HEK293 (cell line): Measurements from ENCODE around the gene INSRR.

ENCODE experiments used
- CTCF ChIA-PET: fragments of 350-600 bp; formaldehyde crosslinking; extraction: SDS; loops from one replicate; lab custom pipeline; 2021; ENCODE audit warnings: antibody characterized with exemption; lab: Yijun Ruan, JAX
- POLR2A ChIA-PET: fragments of 300-600 bp; formaldehyde crosslinking; extraction: SDS; loops from one replicate; lab custom pipeline; 2020; ENCODE audit warnings: antibody characterized with exemption, inconsistent platforms; lab: Yijun Ruan, JAX
- H3K27ac ChIP-seq: fragments of 200-500 bp; sonication (Bioruptor generic); 2 replicates; pipeline ENCODE4 v1.5.1; 2014; ENCODE audit warnings: low read depth, low read length, control low read depth, inconsistent platforms; ENCODE audit errors: extremely low read depth
- H3K36me3 ChIP-seq, 2 experiments: fragments of 200-500 bp in 1 of 2; sonication (Bioruptor generic) in 1 of 2; 1 replicate in 1 of 2; 2 replicates in 1 of 2; pipeline ENCODE4 v1.5.1; 2014 to 2017; ENCODE audit warnings: inconsistent platforms in 2 of 2, low read length in 2 of 2; ENCODE audit not compliant: control insufficient read depth in 2 of 2, insufficient read depth in 1 of 2
- H3K4me1 ChIP-seq: fragments of 200-500 bp; sonication (Bioruptor generic); 2 replicates; pipeline ENCODE4 v1.5.1; 2014; ENCODE audit warnings: mild to moderate bottlenecking, low read length, inconsistent platforms; ENCODE audit not compliant: control insufficient read depth, insufficient read depth
- H3K4me3 ChIP-seq: 2 replicates; pipeline ENCODE4 v1.5.1; 2011; ENCODE audit warnings: low read depth, mild to moderate bottlenecking, control low read depth, low read length, moderate library complexity
- H3K9me3 ChIP-seq: fragments of 200-500 bp; sonication (Bioruptor generic); 2 replicates; pipeline ENCODE4 v1.5.1; 2014; ENCODE audit warnings: low read depth, low read length, inconsistent platforms; ENCODE audit not compliant: control insufficient read depth, insufficient read depth
- GLI4 ChIP-seq: fragments of 450-650 bp; formaldehyde crosslinking; IDR thresholded peaks from 2 replicates; pipeline ENCODE4 v1.5.1; 2016; ENCODE audit warnings: missing biosample characterization, missing genetic modification characterization
- KLF16 ChIP-seq: fragments of 450-650 bp; formaldehyde crosslinking; IDR thresholded peaks from 2 replicates; pipeline ENCODE4 v1.5.1; 2017; ENCODE audit warnings: missing biosample characterization, missing genetic modification characterization
- SP7 ChIP-seq: fragments of 450-650 bp; formaldehyde crosslinking; IDR thresholded peaks from 2 replicates; pipeline ENCODE4 v1.5.1; 2016; ENCODE audit warnings: missing biosample characterization, missing genetic modification characterization
- ZBTB48 ChIP-seq: fragments of 450-650 bp; formaldehyde crosslinking; IDR thresholded peaks from 2 replicates; pipeline ENCODE4 v1.5.1; 2016; ENCODE audit warnings: missing biosample characterization, missing genetic modification characterization
- ZBTB8A ChIP-seq: fragments of 450-650 bp; formaldehyde crosslinking; IDR thresholded peaks from 2 replicates; pipeline ENCODE4 v1.5.1; 2016; ENCODE audit warnings: missing biosample characterization, missing genetic modification characterization
- ZIC2 ChIP-seq: fragments of 450-650 bp; formaldehyde crosslinking; IDR thresholded peaks from 2 replicates; pipeline ENCODE4 v1.5.1; 2016; ENCODE audit warnings: missing biosample characterization, missing genetic modification characterization
- ZNF2 ChIP-seq: fragments of 450-650 bp; formaldehyde crosslinking; IDR thresholded peaks from 2 replicates; pipeline ENCODE4 v1.5.1; 2016; ENCODE audit warnings: missing biosample characterization, missing genetic modification characterization
- ZNF239 ChIP-seq: fragments of 450-650 bp; formaldehyde crosslinking; IDR thresholded peaks from 2 replicates; pipeline ENCODE4 v1.5.1; 2016; ENCODE audit warnings: missing biosample characterization, missing genetic modification characterization
- ZNF274 ChIP-seq, 2 experiments: fragments of 200-500 bp in 1 of 2; fragments of 450-650 bp in 1 of 2; sonication (Bioruptor generic) in 1 of 2; formaldehyde crosslinking in 1 of 2; IDR thresholded peaks; 2 replicates each; pipeline versions ENCODE4 v1.5.1 to v1.6.1; 2014 to 2016; ENCODE audit warnings: borderline replicate concordance in 1 of 2, inconsistent platforms in 1 of 2, low read length in 1 of 2, missing biosample characterization in 1 of 2, missing genetic modification characterization in 1 of 2
- ZNF391 ChIP-seq: fragments of 450-650 bp; formaldehyde crosslinking; IDR thresholded peaks from 2 replicates; pipeline ENCODE4 v1.5.1; 2016; ENCODE audit warnings: low read depth, missing biosample characterization, missing genetic modification characterization, borderline replicate concordance
- ZNF433 ChIP-seq: fragments of 450-650 bp; formaldehyde crosslinking; IDR thresholded peaks from 2 replicates; pipeline ENCODE4 v1.5.1; 2016; ENCODE audit warnings: missing biosample characterization, missing genetic modification characterization, low read depth
- ZNF529 ChIP-seq: fragments of 450-650 bp; formaldehyde crosslinking; IDR thresholded peaks from 2 replicates; pipeline ENCODE4 v1.5.1; 2017; ENCODE audit warnings: missing genetic modification characterization, missing biosample characterization; ENCODE audit not compliant: insufficient replicate concordance
- ZNF549 ChIP-seq: fragments of 450-650 bp; IDR thresholded peaks from 2 replicates; pipeline ENCODE4 v1.5.1; 2018; ENCODE audit warnings: missing biosample characterization, missing genetic modification characterization, mild to moderate bottlenecking, inconsistent platforms, moderate library complexity
- ZNF654 ChIP-seq: fragments of 450-650 bp; formaldehyde crosslinking; IDR thresholded peaks from 2 replicates; pipeline ENCODE4 v1.5.1; 2016; ENCODE audit warnings: low read depth, missing biosample characterization, missing genetic modification characterization
- ZNF768 ChIP-seq: fragments of 450-650 bp; formaldehyde crosslinking; IDR thresholded peaks from 2 replicates; pipeline ENCODE4 v1.5.1; 2018; ENCODE audit warnings: missing biosample characterization, mild to moderate bottlenecking, missing genetic modification characterization
- ZNF777 ChIP-seq: fragments of 450-650 bp; formaldehyde crosslinking; IDR thresholded peaks from 2 replicates; pipeline ENCODE4 v1.5.1; 2017; ENCODE audit warnings: missing biosample characterization, missing genetic modification characterization, borderline replicate concordance
- ZNF830 ChIP-seq: fragments of 450-650 bp; IDR thresholded peaks from 2 replicates; pipeline ENCODE4 v1.5.0; 2018; ENCODE audit warnings: missing biosample characterization, missing genetic modification characterization, low read depth, mild to moderate bottlenecking, moderate library complexity
- TF ChIP-seq, protein P1 (sequence below): fragments of 450-650 bp; formaldehyde crosslinking; IDR thresholded peaks from 2 replicates; pipeline ENCODE4 v1.5.1; 2016; ENCODE audit warnings: missing biosample characterization, missing genetic modification characterization
- TF ChIP-seq, protein P2 (sequence below): fragments of 450-650 bp; formaldehyde crosslinking; IDR thresholded peaks from 2 replicates; pipeline ENCODE4 v1.5.1; 2016; ENCODE audit warnings: missing biosample characterization, missing genetic modification characterization, borderline replicate concordance
- TF ChIP-seq, protein P3 (sequence below): fragments of 450-650 bp; formaldehyde crosslinking; IDR thresholded peaks from 2 replicates; pipeline ENCODE4 v1.5.1; 2016; ENCODE audit warnings: missing biosample characterization, missing genetic modification characterization
- TF ChIP-seq, protein P4 (sequence below): fragments of 450-650 bp; formaldehyde crosslinking; IDR thresholded peaks from 2 replicates; pipeline ENCODE4 v1.5.1; 2016; ENCODE audit warnings: missing biosample characterization, missing genetic modification characterization

INSRR gene

DNA sequence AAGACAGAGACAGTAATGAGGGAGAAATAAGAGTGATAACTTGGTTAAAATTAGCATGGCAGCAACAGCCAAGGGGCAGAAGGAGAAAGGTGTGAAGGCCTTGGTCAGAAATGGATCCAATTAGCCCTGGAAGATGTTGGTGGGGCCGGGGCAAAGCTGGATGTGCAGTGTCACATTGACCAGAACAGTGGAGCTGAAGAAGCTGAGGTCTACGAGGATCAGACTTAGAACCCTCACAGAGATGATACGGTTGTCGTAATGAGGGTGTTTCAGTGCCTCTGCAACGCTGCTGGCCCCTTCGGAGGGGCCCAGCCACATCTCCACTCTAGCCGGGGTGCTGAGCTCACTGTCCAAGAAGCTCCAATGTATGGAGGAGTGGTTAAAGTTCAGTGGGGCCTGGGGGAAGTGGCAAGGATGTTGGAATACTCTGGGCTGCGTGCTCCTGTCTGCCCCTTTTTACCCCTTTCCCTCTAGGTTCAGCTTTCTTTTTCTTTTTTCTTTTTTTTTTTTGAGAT lies 56.4 kb downstream of the INSRR start (continued):
- no peak for TF ChIP-seq ZNF549
- TF ChIP-seq, protein P1, sequence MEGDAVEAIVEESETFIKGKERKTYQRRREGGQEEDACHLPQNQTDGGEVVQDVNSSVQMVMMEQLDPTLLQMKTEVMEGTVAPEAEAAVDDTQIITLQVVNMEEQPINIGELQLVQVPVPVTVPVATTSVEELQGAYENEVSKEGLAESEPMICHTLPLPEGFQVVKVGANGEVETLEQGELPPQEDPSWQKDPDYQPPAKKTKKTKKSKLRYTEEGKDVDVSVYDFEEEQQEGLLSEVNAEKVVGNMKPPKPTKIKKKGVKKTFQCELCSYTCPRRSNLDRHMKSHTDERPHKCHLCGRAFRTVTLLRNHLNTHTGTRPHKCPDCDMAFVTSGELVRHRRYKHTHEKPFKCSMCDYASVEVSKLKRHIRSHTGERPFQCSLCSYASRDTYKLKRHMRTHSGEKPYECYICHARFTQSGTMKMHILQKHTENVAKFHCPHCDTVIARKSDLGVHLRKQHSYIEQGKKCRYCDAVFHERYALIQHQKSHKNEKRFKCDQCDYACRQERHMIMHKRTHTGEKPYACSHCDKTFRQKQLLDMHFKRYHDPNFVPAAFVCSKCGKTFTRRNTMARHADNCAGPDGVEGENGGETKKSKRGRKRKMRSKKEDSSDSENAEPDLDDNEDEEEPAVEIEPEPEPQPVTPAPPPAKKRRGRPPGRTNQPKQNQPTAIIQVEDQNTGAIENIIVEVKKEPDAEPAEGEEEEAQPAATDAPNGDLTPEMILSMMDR = no peak
- TF ChIP-seq ZNF830 (tag by site-specific recombination) = no peak

DNA sequence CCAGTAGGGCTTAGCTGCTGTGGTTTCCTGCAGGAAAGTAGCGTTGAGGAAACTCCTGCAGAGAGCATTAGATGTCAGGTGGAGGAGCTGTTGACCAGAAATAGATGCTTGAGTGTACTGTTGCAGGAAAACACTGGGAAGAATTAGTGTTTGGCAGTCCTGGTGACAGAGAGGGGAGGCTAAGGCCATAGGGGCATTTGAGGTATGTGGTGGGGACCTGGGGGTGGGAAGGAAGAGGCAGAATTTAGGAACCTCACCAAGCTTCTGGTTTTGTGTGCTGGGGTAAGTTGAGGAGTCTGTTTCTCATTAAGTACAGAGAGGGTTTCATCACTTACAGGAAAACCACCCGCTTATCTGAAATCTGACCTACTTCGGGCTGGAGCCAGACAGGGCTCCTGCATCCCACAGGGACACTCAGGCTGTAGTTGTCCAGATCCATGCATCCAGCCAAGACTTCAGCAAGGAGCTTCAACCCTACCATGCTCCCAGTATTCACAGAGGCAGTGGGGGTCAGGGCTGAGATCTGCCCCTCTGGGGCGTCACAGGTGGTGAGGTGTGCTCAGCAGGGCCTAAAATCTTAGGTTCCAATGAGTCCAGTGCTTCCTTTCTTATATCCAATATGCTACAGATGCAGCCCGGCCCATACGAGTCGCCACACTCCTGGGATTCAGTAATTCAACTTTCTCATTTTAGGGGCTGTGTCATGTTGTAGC lies 57.4 kb downstream of the INSRR start:
- H3K4me3 ChIP-seq = no peak overlapping the region
- no peak for TF ChIP-seq ZBTB48 (tag by site-specific recombination)
- TF ChIP-seq, protein P2, sequence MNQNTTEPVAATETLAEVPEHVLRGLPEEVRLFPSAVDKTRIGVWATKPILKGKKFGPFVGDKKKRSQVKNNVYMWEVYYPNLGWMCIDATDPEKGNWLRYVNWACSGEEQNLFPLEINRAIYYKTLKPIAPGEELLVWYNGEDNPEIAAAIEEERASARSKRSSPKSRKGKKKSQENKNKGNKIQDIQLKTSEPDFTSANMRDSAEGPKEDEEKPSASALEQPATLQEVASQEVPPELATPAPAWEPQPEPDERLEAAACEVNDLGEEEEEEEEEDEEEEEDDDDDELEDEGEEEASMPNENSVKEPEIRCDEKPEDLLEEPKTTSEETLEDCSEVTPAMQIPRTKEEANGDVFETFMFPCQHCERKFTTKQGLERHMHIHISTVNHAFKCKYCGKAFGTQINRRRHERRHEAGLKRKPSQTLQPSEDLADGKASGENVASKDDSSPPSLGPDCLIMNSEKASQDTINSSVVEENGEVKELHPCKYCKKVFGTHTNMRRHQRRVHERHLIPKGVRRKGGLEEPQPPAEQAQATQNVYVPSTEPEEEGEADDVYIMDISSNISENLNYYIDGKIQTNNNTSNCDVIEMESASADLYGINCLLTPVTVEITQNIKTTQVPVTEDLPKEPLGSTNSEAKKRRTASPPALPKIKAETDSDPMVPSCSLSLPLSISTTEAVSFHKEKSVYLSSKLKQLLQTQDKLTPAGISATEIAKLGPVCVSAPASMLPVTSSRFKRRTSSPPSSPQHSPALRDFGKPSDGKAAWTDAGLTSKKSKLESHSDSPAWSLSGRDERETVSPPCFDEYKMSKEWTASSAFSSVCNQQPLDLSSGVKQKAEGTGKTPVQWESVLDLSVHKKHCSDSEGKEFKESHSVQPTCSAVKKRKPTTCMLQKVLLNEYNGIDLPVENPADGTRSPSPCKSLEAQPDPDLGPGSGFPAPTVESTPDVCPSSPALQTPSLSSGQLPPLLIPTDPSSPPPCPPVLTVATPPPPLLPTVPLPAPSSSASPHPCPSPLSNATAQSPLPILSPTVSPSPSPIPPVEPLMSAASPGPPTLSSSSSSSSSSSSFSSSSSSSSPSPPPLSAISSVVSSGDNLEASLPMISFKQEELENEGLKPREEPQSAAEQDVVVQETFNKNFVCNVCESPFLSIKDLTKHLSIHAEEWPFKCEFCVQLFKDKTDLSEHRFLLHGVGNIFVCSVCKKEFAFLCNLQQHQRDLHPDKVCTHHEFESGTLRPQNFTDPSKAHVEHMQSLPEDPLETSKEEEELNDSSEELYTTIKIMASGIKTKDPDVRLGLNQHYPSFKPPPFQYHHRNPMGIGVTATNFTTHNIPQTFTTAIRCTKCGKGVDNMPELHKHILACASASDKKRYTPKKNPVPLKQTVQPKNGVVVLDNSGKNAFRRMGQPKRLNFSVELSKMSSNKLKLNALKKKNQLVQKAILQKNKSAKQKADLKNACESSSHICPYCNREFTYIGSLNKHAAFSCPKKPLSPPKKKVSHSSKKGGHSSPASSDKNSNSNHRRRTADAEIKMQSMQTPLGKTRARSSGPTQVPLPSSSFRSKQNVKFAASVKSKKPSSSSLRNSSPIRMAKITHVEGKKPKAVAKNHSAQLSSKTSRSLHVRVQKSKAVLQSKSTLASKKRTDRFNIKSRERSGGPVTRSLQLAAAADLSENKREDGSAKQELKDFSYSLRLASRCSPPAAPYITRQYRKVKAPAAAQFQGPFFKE (tag by site-specific recombination) = no peak
- peak; percentile 51 for TF ChIP-seq ZNF654
- TF ChIP-seq ZNF391 (tag by site-specific recombination) = no peak
- no peak for TF ChIP-seq GLI4
- TF ChIP-seq, protein P1 = peak; percentile 52; the same call in 1 of the 2 replicates
- TF ChIP-seq ZNF777 (tag by site-specific recombination) = no peak
- TF ChIP-seq ZNF529 (tag by site-specific recombination) = no peak
- TF ChIP-seq ZIC2 (tag by site-specific recombination) = no peak
- TF ChIP-seq, protein P3, sequence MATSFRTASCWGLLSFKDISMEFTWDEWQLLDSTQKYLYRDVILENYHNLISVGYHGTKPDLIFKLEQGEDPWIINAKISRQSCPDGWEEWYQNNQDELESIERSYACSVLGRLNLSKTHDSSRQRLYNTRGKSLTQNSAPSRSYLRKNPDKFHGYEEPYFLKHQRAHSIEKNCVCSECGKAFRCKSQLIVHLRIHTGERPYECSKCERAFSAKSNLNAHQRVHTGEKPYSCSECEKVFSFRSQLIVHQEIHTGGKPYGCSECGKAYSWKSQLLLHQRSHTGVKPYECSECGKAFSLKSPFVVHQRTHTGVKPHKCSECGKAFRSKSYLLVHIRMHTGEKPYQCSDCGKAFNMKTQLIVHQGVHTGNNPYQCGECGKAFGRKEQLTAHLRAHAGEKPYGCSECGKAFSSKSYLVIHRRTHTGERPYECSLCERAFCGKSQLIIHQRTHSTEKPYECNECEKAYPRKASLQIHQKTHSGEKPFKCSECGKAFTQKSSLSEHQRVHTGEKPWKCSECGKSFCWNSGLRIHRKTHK = no peak
- TF ChIP-seq KLF16 (tag by site-specific recombination) = no peak
- TF ChIP-seq ZNF768 (tag by site-specific recombination) = no peak
- TF ChIP-seq ZBTB8A (tag by site-specific recombination) = no peak
- no peak for TF ChIP-seq ZNF433
- TF ChIP-seq, protein P4, sequence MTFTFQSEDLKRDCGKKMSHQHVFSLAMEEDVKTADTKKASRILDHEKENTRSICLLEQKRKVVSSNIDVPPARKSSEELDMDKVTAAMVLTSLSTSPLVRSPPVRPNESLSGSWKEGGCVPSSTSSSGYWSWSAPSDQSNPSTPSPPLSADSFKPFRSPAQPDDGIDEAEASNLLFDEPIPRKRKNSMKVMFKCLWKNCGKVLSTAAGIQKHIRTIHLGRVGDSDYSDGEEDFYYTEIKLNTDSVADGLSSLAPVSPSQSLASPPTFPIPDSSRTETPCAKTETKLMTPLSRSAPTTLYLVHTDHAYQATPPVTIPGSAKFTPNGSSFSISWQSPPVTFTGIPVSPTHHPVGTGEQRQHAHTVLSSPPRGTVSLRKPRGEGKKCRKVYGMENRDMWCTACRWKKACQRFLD (tag by site-specific recombination) = no peak
- TF ChIP-seq ZNF274 (IDR thresholded peaks at IDR 0.05; ENCODE audit: low read length) = no peak
- no peak for TF ChIP-seq ZNF274 (tag by site-specific recombination; IDR thresholded peaks at IDR 0.05; ENCODE audit: borderline replicate concordance)
- TF ChIP-seq SP7 = no peak
- TF ChIP-seq ZNF2 (tag by site-specific recombination) = 0 out of 2 replicates have a peak, but pooled peaks have one; percentile 35
- TF ChIP-seq ZNF239 = no peak
- TF ChIP-seq, all 188 proteins: peak for 3
- no peak overlapping the region for H3K27ac ChIP-seq
- ChIA-PET CTCF (interaction anchor here (0.6 to 7.7 kb wide), 5 partner anchors 10 to 112 kb away, joined by 3 to 80 read pairs (median 4); partner anchors contain the start of genes INSRR and NTRK1), POLR2A (no interaction called here)
- no peaks in the 10 kb centered on the region for H3K4me1 ChIP-seq
- no peaks in the 10 kb centered on the region for H3K9me3 ChIP-seq
- peaks cover 11 to 61% of the 10 kb centered on the region in 2 experiments for H3K36me3 ChIP-seq
